Pulmonary artery endothelial cell (primary cell): Measurements from ENCODE around the gene FAM83D. TPM values are rescaled to one million over a fixed set of nuclear protein-coding genes. Genes with fewer than 3 reads are reported as not detected.

Experiments
- DNase-seq: peaks from one replicate; pipeline ENCODE4 v3.0.0-alpha.2; 2011; ENCODE audit warnings: low read depth, low spot score
- total RNA-seq: library from RNA; depleted of rRNA; stranded (reverse); fragments of >200 nt; gene quantifications from 2 replicates; pipeline ENCODE4 v1.2.3, GENCODE V29; 2014

The FAM83D gene
- total RNA-seq, 1 donor from 2014 or later, result 19.3 TPM

DNA sequence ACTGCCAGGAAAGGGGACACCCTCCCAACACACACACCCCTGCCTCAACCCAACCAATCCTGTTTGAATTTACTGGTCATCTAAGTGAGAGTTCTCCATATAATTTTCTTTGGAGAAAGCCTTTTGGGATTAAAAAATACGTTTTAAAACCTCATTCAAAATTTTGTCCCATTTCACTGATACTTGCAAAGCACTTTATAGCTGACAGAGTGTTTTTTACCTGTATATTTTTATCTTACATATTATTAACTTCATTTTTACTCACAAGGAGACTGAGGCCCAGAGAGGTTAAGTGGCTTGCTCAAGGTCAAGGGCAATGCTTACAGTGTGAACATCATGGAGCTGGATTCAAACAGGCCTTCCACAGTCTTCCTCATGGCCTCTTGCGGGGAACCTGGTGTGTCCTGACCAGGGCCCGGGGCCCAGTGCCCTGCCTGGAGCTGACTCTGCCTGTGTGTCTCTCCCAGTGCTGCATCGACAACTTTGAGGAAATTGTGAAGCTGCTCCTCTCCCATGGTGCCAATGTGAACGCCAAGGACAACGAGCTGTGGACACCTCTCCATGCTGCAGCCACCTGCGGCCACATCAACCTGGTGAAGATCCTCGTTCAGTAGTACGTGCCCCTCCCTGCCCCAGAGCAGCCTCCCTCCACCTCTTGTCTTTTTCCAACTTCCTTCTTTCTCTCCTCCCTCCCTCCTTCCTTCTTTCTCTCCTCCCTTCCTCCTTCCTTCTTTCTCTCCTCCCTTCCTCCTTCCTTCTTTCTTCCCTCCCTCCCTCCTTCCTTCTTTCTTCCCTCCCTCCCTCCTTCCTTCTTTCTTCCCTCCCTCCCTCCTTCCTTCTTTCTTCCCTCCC, 30.9 kb upstream of the FAM83D start:
- no peak for DNase-seq

DNA sequence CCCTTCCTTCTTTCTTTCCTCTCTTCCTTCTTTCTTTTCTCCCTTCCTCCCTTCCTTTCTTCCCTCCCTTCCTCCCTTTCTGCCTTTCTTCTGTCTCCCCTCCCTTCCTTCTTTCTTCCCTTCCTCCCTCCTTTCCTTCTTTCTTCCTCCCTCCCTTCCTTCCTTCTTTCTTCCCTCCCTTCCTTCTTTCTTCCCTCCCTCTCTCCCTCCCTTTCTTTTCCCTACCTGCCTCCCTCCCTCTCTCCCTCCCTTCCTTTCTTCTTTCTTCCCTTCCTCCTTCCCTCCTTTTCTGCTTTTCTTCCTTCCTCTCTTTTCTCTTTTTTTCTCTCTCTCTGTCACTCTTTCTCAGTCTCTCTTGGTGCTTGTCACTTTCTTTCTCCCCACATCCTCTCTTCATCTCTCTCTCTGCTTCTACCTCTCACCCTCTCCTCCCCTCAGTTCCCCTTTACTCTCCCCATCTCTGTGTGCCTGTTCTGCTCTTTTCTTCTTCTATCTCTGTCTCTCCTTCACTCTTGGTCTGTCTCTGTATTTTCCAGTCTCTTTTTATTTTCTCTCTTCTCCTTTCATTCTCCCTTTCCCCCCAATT, 30.1 kb upstream of the FAM83D start:
- no peak for DNase-seq

DNA sequence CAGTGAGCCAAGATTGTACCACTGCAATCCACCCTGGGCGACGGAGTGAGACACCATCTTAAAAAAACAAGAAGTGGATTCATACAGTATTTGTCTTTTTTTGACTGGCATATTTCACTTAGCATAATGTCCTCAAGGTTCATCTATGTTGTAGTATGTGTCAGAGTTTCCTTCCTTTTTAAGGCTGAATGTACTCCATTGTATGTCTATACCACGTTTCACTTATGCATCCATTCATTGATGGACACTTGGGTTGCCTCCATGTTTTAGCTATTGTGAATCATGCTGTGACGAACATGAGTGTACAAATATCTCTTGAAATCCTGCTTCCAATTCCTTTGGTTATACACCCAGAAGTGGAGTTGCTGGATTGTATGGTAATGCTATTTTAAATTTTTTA, 28.9 kb upstream of the FAM83D start:
- DNase-seq, result no peak

DNA sequence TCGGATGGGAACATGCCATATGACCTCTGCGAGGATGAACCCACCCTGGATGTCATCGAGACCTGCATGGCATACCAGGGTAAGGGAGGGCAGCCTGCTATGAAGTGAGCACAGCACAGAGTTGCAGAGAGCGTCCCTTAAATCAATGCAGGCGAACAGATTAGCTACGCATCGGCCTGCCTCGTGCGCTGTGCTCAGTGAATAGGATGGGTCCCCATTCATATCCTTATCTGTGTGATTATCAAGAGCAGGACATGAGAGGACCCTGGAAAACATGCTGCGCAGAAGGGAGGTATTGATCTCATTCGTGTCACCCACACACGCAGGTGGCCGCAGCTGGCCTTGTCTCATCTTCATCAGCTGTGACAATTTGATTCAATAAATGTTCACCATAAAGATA, 25.6 kb upstream of the FAM83D start:
- no peak for DNase-seq

DNA sequence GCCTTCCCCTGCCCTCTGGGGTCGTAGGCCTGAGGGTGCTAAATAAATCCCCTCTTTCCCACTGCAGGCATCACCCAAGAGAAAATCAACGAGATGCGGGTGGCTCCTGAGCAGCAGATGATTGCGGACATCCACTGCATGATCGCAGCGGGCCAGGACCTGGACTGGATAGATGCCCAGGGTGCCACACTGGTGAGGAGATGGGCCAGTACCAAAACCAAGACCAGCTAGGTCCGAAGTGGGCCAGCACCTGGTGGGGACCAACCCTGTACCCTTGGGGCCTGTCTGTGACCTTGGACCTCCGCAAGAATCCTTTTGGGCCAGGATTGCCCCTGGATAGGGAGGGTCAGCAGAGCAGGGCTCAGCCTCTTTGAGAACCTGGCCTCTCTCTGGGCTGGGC, 23.6 kb upstream of the FAM83D start:
- DNase-seq, result no peak

DNA sequence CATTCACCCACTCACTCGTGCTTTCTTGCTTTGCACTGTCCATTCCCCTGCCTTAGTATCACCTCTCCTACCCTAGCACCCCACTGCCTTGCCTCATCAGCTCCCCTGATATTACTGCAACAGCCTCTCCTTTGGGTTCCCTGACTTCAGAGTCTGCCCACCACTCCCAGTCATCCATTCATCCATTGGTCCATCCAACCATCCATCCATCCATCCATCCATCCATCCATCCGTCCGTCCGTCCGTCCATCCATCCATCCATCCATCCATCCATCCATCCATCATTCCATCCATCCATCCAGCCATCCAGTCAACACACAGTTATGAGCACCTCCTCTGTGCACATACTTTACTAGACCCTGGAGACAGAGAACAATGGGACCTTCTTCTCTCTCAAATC, 22.9 kb upstream of the FAM83D start:
- DNase-seq, result no peak

DNA sequence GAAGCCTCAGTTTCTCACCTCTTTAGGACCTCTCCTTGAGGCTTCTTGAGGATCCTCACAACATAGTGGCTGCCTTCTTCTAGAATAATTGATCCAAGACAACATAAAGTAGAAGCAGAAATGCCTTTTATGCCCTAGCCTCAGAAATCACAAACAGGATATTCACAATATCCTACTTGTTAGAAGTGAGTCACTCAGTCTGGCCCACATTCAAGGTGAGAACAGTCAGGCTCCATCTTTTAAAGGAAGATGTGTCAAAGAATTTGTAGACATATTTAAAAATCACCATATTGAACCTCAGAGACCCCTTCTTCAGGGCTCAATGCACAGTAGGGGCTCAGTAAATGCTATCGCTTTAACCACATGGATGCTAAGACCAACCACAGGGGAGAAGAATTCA, 20.8 kb upstream of the FAM83D start:
- no peak for DNase-seq

DNA sequence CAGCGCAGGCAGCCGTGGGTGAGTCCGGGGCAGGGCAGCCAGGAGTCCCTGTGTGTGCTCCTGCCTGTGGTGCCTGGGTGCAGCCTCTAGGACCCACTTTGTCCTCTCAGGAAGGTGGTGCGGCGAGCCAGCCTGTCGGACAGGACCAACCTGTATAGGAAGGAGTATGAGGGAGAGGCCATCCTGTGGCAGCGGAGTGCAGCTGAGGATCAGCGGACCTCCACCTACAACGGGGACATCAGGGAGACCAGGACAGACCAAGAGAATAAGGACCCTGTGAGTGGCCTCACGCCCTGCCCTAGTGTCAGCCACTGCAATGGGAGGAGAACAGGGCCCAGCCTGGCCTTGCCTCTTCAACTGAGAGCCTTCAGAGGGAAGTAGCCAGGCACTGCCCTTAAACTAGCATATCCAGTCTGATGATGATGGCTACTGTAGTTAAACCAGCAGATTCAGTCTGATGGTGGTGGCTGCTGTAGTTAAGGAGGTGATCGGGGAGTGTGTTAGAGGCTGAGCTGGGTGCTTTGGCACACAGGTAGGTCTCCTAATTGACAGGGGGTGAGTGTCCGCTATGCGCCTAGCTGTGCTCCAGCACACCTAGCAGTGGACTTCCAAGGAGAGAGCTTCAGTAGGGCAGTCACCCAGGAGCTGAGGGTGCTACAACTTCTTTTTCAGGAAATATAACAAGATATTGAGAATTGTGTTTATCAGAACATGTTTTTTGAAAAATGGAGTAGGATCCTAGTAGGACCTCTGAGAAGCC, 18.1 kb upstream of the FAM83D start:
- no peak for DNase-seq

DNA sequence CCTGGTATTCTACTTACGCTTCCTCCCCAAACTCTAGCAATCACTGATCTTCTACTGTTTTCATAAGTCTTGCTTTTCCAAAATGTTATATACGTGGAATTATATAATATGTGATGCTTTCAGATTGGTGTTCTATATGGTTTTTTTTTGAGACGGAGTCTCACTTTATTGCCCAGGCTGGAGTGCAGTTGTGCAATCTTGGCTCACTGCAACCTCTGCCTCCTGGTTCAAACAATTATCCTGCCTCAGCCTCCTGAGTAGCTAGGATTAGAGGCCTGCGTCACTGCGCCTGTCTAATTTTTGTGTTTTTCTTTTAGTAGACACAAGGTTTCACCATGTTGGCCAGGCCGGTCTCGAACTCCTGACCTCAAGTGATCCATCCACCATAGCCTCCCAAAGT, 10.9 kb upstream of the FAM83D start:
- DNase-seq, result no peak

DNA sequence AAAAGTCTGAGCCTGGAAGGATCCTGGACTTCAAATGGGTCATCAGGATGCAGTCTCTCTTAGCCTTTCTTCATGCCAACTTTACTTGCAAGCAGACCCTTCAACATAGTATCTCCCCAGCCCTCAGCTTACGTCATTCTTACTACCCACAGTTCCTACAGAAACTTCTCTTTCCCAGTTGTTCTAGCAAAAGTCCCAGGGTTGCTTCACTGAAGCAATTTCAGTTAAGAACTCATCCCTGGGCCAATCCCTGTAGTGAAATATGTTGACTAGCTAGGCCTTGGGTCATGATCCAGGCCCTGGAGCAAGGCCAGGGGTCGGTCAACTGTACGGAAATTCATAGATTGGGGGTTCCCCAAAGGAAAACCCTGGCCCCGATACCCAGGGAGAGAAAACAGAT, 8.6 kb upstream of the FAM83D start:
- DNase-seq, result no peak

DNA sequence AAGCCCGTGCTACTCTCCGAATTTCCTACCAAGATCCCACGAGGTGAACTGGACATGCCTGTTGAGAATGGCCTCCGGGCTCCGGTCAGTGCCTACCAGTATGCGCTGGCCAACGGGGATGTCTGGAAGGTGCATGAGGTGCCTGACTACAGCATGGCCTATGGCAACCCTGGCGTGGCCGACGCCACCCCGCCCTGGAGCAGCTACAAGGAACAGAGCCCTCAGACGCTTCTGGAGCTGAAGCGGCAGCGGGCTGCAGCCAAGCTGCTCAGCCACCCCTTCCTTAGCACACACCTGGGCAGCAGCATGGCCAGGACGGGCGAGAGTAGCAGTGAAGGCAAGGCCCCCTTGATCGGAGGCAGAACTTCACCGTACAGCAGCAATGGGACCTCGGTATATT, 8.0 kb upstream of the FAM83D start:
- no peak for DNase-seq

DNA sequence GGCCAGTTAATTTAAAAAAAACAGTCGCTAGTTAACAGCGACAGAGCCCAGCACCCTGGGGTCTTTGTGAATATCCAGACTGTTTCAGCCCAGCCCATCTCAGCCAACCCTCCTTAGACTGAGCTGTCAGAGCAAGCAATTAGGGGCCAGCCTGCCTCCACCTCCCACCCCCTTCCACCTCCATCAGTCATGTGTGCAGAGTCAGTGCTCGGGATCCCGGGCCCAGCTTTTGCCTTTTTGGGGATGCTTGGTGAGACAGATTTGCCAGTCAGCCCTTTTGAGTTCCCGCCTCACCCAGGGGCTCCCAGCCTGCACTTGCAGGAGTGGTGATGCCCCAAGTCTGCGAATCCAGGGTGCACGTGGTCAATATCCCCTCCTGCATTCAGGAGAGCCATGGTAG, 6.5 kb upstream of the FAM83D start:
- no peak for DNase-seq

DNA sequence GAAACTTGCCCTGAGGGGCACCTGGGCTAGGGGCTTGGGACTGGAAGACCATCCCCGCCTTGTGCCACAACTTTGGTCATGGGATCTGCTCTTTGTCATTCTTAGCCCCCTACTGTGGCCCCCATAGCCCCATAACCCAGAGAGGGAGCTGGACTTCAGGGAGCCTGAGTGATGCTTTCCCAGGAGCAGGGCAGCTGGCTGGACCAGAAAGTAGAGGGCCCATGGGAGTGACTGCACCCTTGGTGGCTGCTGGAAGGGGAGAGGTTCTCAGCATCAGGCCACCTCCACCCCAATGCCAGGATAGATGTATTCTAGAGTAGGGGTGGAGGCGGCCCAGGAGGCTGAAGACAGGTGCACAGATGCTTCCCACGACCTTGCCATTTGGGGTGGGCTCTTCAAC, 5.8 kb upstream of the FAM83D start:
- DNase-seq, result no peak

DNA sequence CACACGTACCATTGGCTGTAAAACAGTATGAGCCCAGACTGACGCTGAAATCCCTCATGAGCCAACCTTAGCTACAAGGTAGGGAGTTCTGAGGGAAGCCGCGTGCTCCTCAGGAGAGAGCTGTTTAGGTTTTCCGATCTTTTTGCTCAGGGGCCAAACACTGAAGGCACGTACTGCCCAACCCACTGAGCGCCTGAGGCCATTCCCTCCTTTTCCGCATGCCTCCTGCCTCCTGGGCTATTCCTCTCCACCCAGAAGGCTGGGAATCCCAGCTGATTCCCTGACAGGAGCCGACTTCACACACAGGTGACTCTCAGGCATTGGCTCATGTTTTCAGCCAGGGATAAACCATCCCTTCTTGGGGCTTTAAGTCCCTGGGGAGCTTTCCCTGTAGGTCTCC, 5.4 kb upstream of the FAM83D start:
- no peak for DNase-seq

DNA sequence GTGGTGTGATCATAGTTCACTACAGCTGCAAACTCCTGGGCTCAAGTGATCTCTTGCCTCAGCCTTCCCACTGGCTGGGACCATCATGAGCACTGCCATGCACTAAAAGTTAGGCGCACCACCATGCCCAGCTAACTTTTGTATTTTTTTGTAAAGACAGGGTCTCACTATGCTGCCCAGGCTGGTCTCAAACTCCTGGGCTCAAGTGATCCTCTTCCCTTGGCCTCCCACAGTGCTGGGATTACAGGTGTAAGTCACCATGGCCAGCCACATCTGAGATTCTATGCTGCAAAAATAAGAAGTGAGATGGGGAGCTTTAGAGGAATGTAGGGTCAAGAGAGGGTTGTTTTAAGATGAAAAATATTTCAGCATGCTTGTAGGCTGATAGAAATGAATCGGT, 1.5 kb upstream of the FAM83D start:
- DNase-seq, result no peak

DNA sequence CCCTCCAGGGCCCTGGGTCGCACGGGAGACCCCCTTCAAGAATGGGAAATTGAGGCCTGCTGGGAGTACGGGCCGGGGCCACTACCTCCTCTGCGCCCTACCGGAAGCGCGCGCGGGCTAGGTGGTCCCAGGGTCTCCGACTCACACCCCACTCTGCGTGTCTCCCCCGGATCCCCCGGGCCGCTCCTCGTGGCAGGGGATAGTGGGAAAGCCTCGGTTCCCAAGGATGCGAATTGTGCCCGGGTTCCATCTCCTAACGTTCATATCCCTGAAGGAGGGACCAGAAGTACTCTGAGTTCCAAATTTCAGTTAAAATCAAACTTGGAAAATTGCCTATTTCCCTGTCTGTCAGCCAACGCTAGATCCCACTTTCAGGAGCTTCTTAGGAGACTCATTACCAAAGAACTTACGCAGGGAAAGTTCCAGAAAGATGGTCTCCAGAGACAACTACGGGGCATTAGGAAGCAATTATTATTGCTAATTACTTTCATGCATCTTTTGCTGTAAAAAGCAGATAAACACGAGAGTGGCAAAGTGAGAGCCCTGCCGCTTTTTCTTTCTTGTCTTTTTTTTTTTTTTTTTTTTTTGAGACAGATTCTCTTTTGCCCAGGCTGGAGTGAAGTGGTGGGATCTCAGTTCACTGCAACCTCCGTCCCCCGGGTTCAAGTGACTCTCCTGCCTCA, 858 bp downstream of the FAM83D start:
- no peak for DNase-seq

DNA sequence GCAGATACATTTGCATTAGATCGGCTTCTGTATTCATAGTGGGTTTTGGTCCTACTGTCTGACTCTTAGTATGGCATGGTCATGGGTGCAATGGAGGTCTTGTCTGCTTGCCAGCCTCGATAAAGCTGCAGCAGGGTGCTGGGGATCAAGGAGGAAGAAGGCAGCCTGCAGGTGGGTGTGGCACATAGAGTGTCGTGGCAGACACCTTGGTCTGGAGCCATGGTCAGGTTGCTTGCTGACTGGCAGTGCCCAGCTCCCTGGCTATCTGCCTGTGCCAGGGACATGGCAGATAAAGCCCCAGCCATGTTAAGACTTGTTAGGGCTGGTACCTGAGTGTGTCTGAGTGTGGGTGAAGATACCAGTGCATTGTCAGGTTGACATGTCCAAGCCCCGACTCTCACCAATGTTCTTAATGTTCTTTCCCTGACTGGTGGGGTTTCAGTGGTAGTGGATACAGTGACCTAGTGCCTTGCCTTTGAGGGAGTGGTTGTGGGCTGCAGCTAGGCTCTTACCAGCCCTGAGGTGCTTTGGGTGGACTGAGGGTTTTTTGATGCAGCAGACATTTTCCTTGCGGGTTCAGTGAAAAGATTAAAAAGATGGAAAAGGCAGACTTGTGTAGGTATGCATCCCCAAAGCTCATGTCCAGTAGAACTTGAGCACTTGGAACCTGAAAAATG, 1.8 kb downstream of the FAM83D start:
- DNase-seq, result no peak

DNA sequence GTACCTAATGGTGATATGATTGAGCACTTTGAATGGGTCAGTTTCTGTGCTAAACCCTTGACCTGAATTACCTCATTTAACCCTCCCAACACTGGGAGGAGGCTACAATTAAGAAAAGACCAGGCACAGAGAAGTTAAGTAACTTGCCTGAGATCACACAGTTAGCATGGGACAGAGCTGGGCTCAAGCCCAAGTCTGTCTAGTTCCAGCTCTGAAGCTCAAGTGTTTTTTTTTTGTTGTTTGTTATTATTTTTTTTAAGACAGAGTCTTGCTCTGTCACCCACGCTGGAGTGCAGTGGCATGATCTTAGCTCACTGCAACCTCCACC, 4.0 kb downstream of the FAM83D start:
- no peak for DNase-seq

DNA sequence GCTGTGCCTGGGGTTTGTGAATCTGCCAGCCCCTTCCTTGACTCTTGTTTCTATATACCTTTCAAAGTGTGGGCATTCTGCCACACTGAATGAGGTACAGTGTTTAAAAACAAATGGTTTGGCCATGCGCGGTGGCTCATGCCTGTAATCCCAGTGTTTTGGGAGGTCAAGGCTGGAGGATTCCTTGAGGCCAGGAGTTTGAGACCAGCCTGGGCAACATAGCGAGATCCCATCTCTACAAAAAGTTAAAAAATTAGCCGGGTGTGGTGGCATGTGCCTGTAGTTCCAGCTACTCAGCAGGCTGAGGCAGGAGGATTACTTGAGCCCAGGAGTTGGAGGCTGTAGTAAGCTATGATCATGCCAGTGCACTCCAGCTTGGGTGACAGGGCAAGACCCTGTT, 5.8 kb downstream of the FAM83D start:
- no peak for DNase-seq

DNA sequence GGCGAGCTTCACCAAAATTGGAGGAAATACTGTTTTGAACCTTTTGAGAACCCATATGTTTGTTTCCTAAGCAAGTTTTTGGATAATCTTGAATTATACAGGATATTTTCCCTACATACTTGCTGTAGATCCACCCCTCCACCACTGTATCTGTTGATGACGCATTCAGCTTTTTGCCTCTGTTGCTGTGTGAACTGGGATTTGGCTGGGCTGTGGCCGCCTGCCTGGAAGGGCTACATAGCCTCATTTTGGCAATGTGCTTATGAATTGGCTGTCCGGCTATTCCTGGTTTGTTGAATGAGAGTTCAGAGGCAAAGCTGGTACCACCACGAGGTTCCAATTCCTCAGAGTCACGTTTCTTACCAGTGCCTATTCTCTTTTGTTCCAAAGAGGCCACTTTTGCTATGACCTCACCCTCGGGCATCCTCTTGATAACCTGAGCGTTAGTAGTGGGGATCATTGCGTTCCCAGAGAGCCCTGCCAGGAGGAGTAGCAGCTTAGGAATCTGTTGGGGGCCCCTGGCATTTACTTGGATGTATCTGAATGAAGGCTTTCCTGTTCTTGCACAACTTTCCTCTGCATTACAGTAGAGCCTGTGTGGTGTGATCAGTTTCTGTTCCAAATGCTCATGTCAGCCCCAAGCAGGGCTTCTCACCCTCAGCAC, 6.4 kb downstream of the FAM83D start:
- DNase-seq, result no peak

DNA sequence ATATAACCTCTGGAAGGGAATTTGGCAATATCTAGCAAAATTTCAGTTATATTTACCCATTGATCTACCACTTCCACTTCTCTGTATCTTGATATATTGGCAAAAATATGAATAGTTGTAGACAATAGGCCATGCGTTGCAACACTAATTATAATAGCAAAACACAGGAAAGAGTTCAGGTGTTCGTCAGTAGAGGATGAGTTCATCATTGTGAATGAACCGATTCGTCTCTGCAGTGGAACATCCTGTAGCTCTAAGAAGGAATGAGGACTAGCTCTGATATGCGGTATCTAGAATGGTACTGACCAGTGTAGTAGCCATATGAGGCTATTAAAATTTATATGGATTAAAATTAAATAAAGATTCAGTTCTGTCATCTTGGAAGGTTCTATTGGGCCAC, 8.3 kb downstream of the FAM83D start:
- DNase-seq, result no peak
